Liver (tissue), 3 donors: ENCODE data around the gene EGFR.

ENCODE experiments used
- FOXA1 ChIP-seq: IDR thresholded peaks from 2 replicates; pipeline ENCODE4 v1.6.1; 2016; ENCODE audit warnings: antibody characterized with exemption
- JUND ChIP-seq, 2 donors: IDR thresholded peaks; 2 replicates each; pipeline ENCODE4 v1.6.1; 2016; ENCODE audit warnings: antibody characterized with exemption in 2 of 2
- MAX ChIP-seq: IDR thresholded peaks from 2 replicates; pipeline ENCODE4 v1.6.1; 2016; ENCODE audit warnings: antibody characterized with exemption
- YY1 ChIP-seq: IDR thresholded peaks from 2 replicates; pipeline ENCODE4 v1.6.1; 2016; ENCODE audit warnings: antibody characterized with exemption, mild to moderate bottlenecking
- TF ChIP-seq, protein P1 (sequence below): fragments of 150-350 bp; IDR thresholded peaks from 2 replicates; pipeline ENCODE4 v1.5.1; 2017; ENCODE audit warnings: improper control_type of control experiment, low read depth, low read length; ENCODE audit not compliant: missing input control
- donor health status: healthy.
- donor health status: healthy.

DNA sequence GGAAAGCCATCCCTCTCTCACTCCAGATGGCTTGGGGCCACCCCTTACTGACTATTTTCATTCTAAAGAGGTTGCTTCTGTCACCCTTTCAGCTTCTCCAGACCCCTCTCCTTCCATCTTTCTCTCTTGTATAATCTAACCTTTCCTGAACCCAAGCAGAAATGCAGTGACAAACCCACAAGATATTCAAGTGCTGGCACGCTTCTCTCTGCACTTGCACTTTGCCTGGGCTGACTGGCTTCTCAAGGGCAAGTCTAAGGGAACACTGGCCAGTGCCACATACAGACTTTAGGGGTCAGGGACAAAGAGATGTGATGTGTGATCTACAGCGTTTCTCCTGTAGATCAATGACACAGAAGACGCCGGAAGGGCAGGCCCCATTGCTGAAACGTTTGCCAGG lies 195.9 kb downstream of the EGFR start:
- TF ChIP-seq, protein P1, sequence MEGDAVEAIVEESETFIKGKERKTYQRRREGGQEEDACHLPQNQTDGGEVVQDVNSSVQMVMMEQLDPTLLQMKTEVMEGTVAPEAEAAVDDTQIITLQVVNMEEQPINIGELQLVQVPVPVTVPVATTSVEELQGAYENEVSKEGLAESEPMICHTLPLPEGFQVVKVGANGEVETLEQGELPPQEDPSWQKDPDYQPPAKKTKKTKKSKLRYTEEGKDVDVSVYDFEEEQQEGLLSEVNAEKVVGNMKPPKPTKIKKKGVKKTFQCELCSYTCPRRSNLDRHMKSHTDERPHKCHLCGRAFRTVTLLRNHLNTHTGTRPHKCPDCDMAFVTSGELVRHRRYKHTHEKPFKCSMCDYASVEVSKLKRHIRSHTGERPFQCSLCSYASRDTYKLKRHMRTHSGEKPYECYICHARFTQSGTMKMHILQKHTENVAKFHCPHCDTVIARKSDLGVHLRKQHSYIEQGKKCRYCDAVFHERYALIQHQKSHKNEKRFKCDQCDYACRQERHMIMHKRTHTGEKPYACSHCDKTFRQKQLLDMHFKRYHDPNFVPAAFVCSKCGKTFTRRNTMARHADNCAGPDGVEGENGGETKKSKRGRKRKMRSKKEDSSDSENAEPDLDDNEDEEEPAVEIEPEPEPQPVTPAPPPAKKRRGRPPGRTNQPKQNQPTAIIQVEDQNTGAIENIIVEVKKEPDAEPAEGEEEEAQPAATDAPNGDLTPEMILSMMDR: no peak
- TF ChIP-seq YY1: no peak
- no peak for TF ChIP-seq JUND (IDR thresholded peaks at IDR 0.05)
- no peak for TF ChIP-seq FOXA1
- no peak for TF ChIP-seq MAX
